ENCODE data around the gene EPS8L2.

The EPS8L2 gene

GRCh38 chr11:690738-691633 lies 15.0 kb upstream of the EPS8L2 start:
- DNase-seq: no peak

DNA sequence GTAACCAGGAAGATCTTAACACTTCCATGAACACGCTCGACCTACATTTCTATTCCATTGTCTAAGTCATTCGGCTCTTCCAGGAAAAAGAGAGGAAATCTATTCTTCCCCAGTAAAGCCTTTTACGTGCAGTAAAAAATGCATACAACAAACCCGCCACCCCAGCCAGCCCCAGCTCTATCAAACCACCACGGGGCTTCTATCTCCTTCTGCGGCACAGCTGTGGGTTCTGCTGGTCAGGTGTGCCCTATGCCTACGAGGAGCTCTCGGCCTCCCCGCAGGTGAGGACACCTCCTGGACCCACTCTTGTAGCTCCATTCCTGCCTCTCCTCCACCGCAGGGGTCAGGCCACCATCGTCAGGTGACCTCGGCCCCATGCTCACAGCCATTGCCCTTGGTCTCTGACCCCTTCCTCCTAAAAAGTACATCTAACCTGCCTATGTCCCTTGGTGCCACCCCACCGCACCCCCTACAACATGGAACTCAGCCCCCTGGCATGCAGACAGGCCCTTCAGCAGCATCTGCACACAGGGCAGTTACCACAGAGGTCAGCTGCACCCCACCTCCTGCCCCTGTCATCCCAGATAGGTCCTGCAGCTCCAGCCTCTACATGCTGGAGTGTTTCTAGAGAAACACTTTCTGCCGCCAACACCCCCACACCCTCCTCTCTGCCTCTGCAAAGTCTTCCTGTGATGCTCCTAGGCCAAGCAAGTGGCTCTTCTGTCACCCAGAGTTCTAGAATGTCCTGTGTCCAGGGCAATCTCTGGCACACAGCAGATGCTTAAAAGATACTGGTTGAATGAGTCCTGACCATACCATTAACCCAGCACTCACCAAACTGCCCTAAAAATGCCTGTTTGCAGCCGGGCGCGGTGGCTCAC lies 14.1 kb upstream of the EPS8L2 start:
- no peak for DNase-seq

DNA sequence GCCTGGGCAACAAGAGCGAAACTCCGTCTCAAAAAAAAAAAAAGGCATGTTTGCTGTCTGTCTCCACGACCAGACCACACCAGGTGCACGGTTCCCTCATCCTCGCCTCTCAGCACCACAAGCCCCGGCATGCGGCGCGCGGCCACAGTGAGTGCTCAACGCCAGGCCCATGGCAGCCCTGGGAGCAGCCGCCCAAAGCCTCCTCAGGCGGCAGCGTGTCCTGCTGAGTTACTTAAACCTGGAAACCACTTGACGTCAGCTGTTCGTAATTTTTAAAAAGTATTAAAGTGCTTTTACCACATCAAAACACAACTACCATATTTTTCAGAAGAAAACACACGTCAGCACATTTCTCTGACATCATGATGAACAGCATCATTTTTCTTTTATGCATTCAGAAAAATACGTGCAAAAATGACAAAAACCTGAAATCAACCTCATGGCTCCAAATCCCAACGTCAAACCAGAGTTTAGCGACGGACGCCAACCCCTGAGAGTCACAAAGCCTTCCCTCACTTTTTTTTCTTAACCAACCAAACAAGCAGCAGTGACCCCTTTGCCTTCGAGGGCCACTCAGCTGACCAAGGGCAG lies 13.1 kb upstream of the EPS8L2 start:
- DNase-seq: peak; percentile 17

GRCh38 chr11:693415-693831 lies 12.6 kb upstream of the EPS8L2 start:
- DNase-seq: no peak

DNA sequence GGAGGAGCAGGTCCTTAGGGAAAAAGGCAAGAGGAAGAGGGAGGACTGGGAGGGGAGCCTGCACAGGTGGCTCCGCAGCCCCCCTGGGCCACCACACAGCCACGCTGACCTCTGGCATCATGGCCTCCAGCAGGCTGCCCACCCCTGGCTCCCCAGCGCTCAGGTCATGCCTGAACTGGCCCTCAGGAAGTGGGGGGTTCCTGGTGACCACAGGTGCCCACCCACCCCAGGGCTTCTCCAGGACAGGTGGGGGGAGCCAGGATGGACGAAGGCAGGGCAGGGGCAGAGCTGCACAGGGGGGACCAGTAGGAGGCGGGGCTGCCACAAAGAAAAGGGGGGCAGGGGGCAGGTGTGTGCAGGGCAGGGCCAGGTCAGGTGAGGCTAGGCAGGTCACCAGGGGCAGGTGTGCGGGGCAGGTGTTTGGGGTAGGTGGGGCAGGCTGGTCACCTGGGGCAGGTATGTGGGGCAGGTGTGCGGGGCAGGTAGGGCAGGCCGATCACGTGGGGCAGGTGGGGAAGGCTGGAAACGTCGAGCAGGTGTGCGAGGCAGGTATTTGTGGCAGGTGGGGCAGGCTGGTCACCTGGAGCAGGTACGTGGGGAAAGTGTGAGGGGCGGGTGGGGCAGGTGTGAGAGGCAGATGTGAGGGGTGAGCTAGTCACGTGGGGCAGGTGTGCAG lies 12.0 kb upstream of the EPS8L2 start:
- no peak for DNase-seq

GRCh38 chr11:694563-695287 lies 11.3 kb upstream of the EPS8L2 start, which contains the start of gene DEAF1:
Gene DEAF1 (minus strand): TSS chr11:695222. CDS start chr11:695047, 175 bp downstream.
- DNase-seq: peak; percentile 99

DNA sequence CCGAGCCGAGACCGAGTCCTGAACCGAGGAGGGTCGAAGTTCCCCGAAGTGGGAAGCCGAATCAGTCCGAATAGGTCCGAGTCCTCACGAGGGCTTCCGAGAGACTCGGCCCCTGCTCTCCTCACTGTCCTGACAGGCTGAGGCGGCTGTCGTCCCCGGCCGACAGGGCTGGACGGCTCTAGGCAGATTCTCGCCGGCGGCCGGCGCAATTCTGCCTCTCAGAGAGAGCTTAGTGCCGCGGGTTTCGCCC lies 10.8 kb upstream of the EPS8L2 start:
- no peak for DNase-seq

- DNase-seq: peak; percentile 98
Measured at GRCh38 chr11:695538-696248, 10.3 kb upstream of the EPS8L2 start, which contains the start of gene TMEM80. Gene TMEM80 (plus strand): TSS chr11:695816. CDS start chr11:695828, 12 bp downstream.

- DNase-seq: no peak
Measured at GRCh38 chr11:696955-697491, 9.0 kb upstream of the EPS8L2 start.

DNA sequence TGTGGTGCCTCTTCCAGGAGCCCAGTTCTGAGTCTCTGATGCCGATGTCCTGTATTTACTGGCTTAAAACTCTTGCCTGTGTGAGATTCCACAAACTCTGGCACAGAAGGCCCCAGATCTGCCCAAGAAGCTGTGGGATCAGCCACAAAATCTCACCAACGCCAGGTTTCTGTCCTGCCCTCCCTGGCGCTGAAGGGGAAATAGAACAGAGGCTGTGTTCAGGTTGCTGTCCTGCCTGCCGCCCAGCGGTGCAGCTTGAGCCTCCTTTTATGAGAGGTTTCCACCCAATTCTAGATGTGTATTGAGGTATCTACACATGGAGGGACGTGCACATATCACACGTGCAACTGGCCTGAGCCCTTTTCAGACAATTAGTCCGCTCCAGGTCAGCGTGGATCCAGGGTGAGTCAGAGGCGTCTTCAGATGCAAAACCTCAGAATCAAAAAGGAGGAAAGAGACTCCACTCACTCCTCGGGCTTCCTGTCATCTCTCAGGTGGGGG lies 8.2 kb upstream of the EPS8L2 start:
- no peak for DNase-seq

GRCh38 chr11:698493-699115 lies 7.4 kb upstream of the EPS8L2 start:
- no peak for DNase-seq

GRCh38 chr11:699116-699508 lies 6.9 kb upstream of the EPS8L2 start:
- no peak for DNase-seq

DNA sequence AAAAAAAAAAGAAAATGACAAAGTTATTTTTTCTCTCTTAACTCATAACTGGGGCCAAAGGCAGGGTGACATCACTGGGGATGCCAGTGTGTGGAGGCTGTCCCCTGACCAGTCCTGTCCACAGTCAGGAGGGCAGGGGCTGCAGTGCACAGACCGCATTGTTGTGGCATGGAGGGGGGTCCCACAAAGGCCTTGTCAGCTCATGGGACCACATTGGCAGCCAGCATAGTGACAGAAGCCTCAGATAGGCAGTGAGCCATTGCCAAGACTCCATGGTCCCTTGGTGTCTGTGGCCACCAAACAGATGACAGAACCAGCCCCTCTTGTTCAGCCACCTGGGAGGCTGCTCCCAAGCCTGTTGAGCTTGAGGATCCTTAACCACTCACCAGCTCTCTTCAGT lies 6.3 kb upstream of the EPS8L2 start:
- no peak for DNase-seq

GRCh38 chr11:701741-702461 lies 4.1 kb upstream of the EPS8L2 start:
- DNase-seq: no peak

GRCh38 chr11:702462-703461 lies 3.3 kb upstream of the EPS8L2 start:
- DNase-seq: no peak

- no peak for DNase-seq
Measured at GRCh38 chr11:703506-703905, 2.5 kb upstream of the EPS8L2 start.

GRCh38 chr11:704228-704674 lies 1.8 kb upstream of the EPS8L2 start:
- no peak for DNase-seq

All from CD4-positive, alpha-beta T cell treated with Interleukin-12 subunit alpha and Interleukin-12 subunit beta, for 1 hour (primary cell).